Endodermal cell (in vitro differentiated cells): ENCODE measurements around the gene FUT4. TPM values are rescaled to one million over a fixed set of nuclear protein-coding genes. Genes with fewer than 3 reads are reported as not detected.
"Not testable (repeated sequence)": the region's sequence is repeated elsewhere in the genome, so short reads cannot be mapped to it uniquely, and the experiment has no call there.

Experiments used
- DNase-seq: peaks from one replicate; pipeline ENCODE4 v3.0.0-alpha.2; 2017
- H3K27ac ChIP-seq: 2 replicates; pipeline ENCODE4 v1.5.1; 2013; ENCODE audit warnings: mild to moderate bottlenecking, low read depth, low read length, moderate library complexity
- H3K27me3 ChIP-seq: 2 replicates; pipeline ENCODE4 v1.6.1; 2013; ENCODE audit warnings: mild to moderate bottlenecking, low read length, moderate library complexity; ENCODE audit not compliant: insufficient read depth, control insufficient read depth, poor library complexity, severe bottlenecking
- H3K36me3 ChIP-seq: 2 replicates; pipeline ENCODE4 v1.7.0; 2013; ENCODE audit warnings: mild to moderate bottlenecking, low read length, moderate library complexity; ENCODE audit not compliant: control insufficient read depth, insufficient read depth
- H3K4me1 ChIP-seq: one replicate; pipeline ENCODE4 v1.7.0; 2013; ENCODE audit warnings: low read length; ENCODE audit not compliant: control insufficient read depth, insufficient read depth
- H3K4me3 ChIP-seq: 2 replicates; pipeline ENCODE4 v1.5.1; 2013; ENCODE audit warnings: mild to moderate bottlenecking, low read length, moderate library complexity
- H3K9ac ChIP-seq: 2 replicates; pipeline ENCODE4 v1.6.1; 2013; ENCODE audit warnings: mild to moderate bottlenecking, low read length, moderate library complexity; ENCODE audit not compliant: poor library complexity, severe bottlenecking; ENCODE audit errors: extremely low read depth
- H3K9me3 ChIP-seq: 2 replicates; pipeline ENCODE4 v1.6.1; 2013; ENCODE audit warnings: mild to moderate bottlenecking, low read length, moderate library complexity; ENCODE audit not compliant: control insufficient read depth
- H3K27ac Mint-ChIP-seq: 2 replicates; pipeline ENCODE4 v1.8.0; 2020; ENCODE audit warnings: mixed read lengths
- H3K27me3 Mint-ChIP-seq: 2 replicates; pipeline ENCODE4 v1.8.0; 2021; ENCODE audit warnings: mild to moderate bottlenecking, mixed read lengths; ENCODE audit not compliant: insufficient read depth
- H3K36me3 Mint-ChIP-seq: 2 replicates; pipeline ENCODE4 v1.8.0; 2020; ENCODE audit warnings: low read depth, mixed read lengths
- H3K4me1 Mint-ChIP-seq: 2 replicates; pipeline ENCODE4 v1.8.0; 2020; ENCODE audit warnings: mixed read lengths
- H3K4me3 Mint-ChIP-seq: 2 replicates; pipeline ENCODE4 v1.8.0; 2020; ENCODE audit warnings: mild to moderate bottlenecking, moderate library complexity, mixed read lengths
- H3K9me3 Mint-ChIP-seq: 2 replicates; pipeline ENCODE4 v1.8.0; 2020; ENCODE audit warnings: mild to moderate bottlenecking, mixed read lengths
- CTCF ChIP-seq: fragments of 200-600 bp; sonication (generic); conservative IDR thresholded peaks from 2 replicates; pipeline ENCODE4 v1.5.0; 2021; ENCODE audit warnings: antibody characterized with exemption, mild to moderate bottlenecking
- WGBS, 2 experiments: methylation state at CpG; one replicate each; pipeline versions ENCODE4 v1.1.5 to v1.1.7; 2013; ENCODE audit warnings: missing lambda C conversion rate in 2 of 2, mixed read lengths in 1 of 2; ENCODE audit not compliant: insufficient coverage in 1 of 2, insufficient read length in 1 of 2; 5-methylcytosine and 5-hydroxymethylcytosine counted together
- total RNA-seq, 2 donors: library from RNA; stranded (reverse); fragmentation: NEBNext Ultra II Directional in 1 of 2; extraction: Animal tissue kit (Norgen Biotek cat#: 25700) in 1 of 2; gene quantifications; 2 replicates in 1 of 2; 3 replicates in 1 of 2; pipeline ENCODE4 v1.2.1, GENCODE V29; 2021

Gene FUT4
- total RNA-seq, 2 donors from 2014 or later, result 2.8 to 5.4 TPM

DNA sequence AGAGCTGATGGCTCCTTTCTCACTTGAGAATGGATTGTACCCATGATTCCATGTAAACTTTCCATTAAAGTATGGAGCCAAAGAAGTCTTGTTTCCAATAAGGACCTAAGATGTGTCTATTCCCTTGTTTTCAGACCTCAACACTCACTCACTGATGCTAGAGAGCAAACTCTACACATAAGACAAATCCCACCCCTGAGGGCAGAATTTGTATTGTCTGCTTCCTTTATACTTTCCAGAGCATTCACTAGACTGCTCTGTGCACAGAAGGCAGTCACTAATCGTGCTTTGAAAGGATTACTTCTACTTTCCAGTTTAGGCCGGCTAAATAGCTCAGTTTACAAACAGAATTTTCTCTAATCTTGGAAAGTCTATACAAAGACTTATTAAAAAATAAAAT is 43.5 kb upstream of the FUT4 start:
- Histone ChIP-seq H3K9me3 (no peaks in the 10 kb centered on the region), H3K27ac (no peak overlapping the region), H3K9ac (no peak overlapping the region), H3K36me3 (peaks cover 20% of the 10 kb centered on the region), H3K4me1 (no peaks in the 10 kb centered on the region), H3K4me3 (no peak overlapping the region), H3K27me3 (no peaks in the 10 kb centered on the region)
- no peak for DNase-seq
- H3K4me1 Mint-ChIP-seq, result no peaks in the 10 kb centered on the region
- whole genome bisulfite sequencing, 2 experiments, result 90% methylated on average over 2 of the region's 2 CpGs; no CpG with 5 or more reads in 1 of the 2 experiments
- peaks cover 10% of the 10 kb centered on the region for H3K36me3 Mint-ChIP-seq
- TF ChIP-seq CTCF, result no peak
- no peaks in the 10 kb centered on the region for H3K27me3 Mint-ChIP-seq
- no peaks in the 10 kb centered on the region for H3K9me3 Mint-ChIP-seq
- no peak overlapping the region for H3K27ac Mint-ChIP-seq
- H3K4me3 Mint-ChIP-seq, result no peak overlapping the region

- peak; percentile 62 for TF ChIP-seq CTCF
- no peak overlapping the region for H3K9ac ChIP-seq
- no peaks in the 10 kb centered on the region for H3K4me1 ChIP-seq
- H3K27me3 Mint-ChIP-seq, result peaks cover 3% of the 10 kb centered on the region
- H3K36me3 ChIP-seq, result peaks cover 19% of the 10 kb centered on the region
- H3K4me3 Mint-ChIP-seq, result no peak overlapping the region
- no peak overlapping the region for H3K4me3 ChIP-seq
- H3K9me3 Mint-ChIP-seq, result no peaks in the 10 kb centered on the region
- H3K27me3 ChIP-seq, result peaks cover 5% of the 10 kb centered on the region
- no peaks in the 10 kb centered on the region for H3K4me1 Mint-ChIP-seq
- no peaks in the 10 kb centered on the region for H3K9me3 ChIP-seq
- H3K36me3 Mint-ChIP-seq, result peaks cover 10% of the 10 kb centered on the region
- DNase-seq, result no peak
- no peak overlapping the region for H3K27ac Mint-ChIP-seq
- 88% methylated on average over 1 of the region's 2 CpGs; no CpG with 5 or more reads in 1 of the 2 experiments for WGBS, 2 experiments
- no peak overlapping the region for H3K27ac ChIP-seq
Observed at GRCh38 chr11:94501522-94501921, 42.2 kb upstream of the FUT4 start.

DNA sequence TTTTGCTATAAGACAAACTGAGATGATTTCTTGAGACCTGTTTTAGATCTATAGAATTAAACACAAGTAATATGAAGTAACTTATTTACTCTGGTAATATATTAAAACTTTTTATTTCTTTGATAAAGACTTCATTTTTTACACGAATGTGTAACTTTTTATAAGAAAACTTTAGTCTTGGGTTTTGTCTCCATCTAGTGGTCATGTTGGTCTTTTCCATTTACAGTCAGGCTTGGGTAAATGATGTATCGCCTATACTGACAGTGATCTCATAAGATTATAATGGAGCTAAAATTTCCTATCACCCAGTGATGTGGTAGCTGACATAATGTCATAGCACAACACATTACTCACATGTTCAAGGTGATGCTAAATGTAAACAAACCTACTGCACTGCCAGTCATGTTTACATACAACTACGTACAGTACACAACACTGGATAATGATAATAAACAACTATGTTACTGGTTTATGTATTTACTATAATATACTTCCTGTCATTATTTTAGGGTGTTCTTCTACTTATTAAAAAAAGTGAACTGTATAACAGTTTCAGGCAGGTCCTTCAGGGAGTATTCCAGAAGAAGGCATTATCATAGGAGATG is 38.9 kb upstream of the FUT4 start:
- no peaks in the 10 kb centered on the region for H3K4me1 ChIP-seq
- peak; percentile 91 for TF ChIP-seq CTCF
- H3K9ac ChIP-seq, result no peak overlapping the region
- Mint-ChIP-seq H3K27ac (no peak overlapping the region), H3K4me3 (no peak overlapping the region), H3K4me1 (no peaks in the 10 kb centered on the region), H3K36me3 (no peaks in the 10 kb centered on the region), H3K9me3 (no peaks in the 10 kb centered on the region), H3K27me3 (peaks cover 9% of the 10 kb centered on the region)
- peaks cover 5% of the 10 kb centered on the region for H3K27me3 ChIP-seq
- no peaks in the 10 kb centered on the region for H3K36me3 ChIP-seq
- 39% methylated on average over 3 of the region's 3 CpGs; no CpG with 5 or more reads in 1 of the 2 experiments for WGBS, 2 experiments
- no peak overlapping the region for H3K27ac ChIP-seq
- no peaks in the 10 kb centered on the region for H3K9me3 ChIP-seq
- no peak for DNase-seq
- H3K4me3 ChIP-seq, result no peak overlapping the region

DNA sequence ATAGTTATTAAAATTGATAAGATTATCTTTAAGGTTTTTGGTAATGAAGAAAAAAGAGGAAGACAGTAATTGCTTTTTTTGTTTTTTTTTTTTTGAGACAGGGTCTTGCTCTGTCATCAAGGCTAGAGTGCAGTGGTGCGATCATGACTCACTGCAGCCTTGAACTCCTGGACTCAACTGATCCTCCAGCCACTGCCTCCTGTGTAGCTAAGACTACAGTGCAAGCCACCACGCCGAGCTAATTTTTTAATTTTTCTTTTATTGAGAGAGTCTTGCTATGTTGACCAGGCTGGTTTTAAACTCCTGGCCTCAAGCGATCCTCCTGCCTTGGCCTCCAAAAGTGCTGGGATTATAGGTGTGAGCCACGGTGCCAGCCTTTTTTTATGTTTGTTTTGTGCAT is 37.2 kb upstream of the FUT4 start:
- not testable (repeated sequence) for H3K36me3 Mint-ChIP-seq, H3K4me3 Mint-ChIP-seq, H3K27ac Mint-ChIP-seq, H3K4me3 ChIP-seq, H3K9me3 ChIP-seq, H3K9ac ChIP-seq, H3K4me1 Mint-ChIP-seq, H3K27ac ChIP-seq, H3K27me3 ChIP-seq, H3K4me1 ChIP-seq, H3K36me3 ChIP-seq, DNase-seq, H3K9me3 Mint-ChIP-seq
- WGBS, 2 experiments, result 94% methylated on average over 4 of the region's 5 CpGs; no CpG with 5 or more reads in 1 of the 2 experiments
- peaks cover 17% of the 10 kb centered on the region for H3K27me3 Mint-ChIP-seq
